Neural progenitor cell (in vitro differentiated cells): ENCODE measurements around the gene SIRT6. TPM values are rescaled to one million over a fixed set of nuclear protein-coding genes. Genes with fewer than 3 reads are reported as not detected.

Experiments used
- DNase-seq: peaks from one replicate; pipeline ENCODE4 v3.0.0-alpha.2; 2016; ENCODE audit warnings: low spot score
- H2AFZ ChIP-seq: fragments of 200-600 bp; sonication (generic); replicated peaks from 2 replicates; pipeline ENCODE4 v1.6.1; 2016; ENCODE audit warnings: antibody characterized with exemption
- H3F3A ChIP-seq: fragments of 200-600 bp; sonication (generic); 2 replicates; pipeline ENCODE4 v1.6.1; 2016; ENCODE audit warnings: antibody characterized with exemption, low read depth
- H3K27ac ChIP-seq: fragments of 200-600 bp; sonication (generic); 2 replicates; pipeline ENCODE4 v1.5.1; 2016; ENCODE audit warnings: mild to moderate bottlenecking
- H3K27me3 ChIP-seq: fragments of 200-600 bp; sonication (generic); 2 replicates; pipeline ENCODE4 v1.6.1; 2016; ENCODE audit warnings: mild to moderate bottlenecking, moderate library complexity
- H3K36me3 ChIP-seq: fragments of 200-600 bp; sonication (generic); 2 replicates; pipeline ENCODE4 v1.5.1; 2016
- H3K4me1 ChIP-seq: fragments of 200-600 bp; sonication (generic); 2 replicates; pipeline ENCODE4 v1.6.1; 2016; ENCODE audit warnings: mixed run types
- H3K4me2 ChIP-seq: fragments of 200-600 bp; sonication (generic); 2 replicates; pipeline ENCODE4 v1.6.1; 2016
- H3K4me3 ChIP-seq: fragments of 200-600 bp; sonication (generic); 2 replicates; pipeline ENCODE4 v1.5.1; 2016
- H3K79me2 ChIP-seq: fragments of 200-600 bp; sonication (generic); 2 replicates; pipeline ENCODE4 v1.6.1; 2016; ENCODE audit warnings: low read depth
- H3K9ac ChIP-seq: fragments of 200-600 bp; sonication (generic); 2 replicates; pipeline ENCODE4 v1.6.1; 2016
- H3K9me3 ChIP-seq: fragments of 200-600 bp; sonication (generic); 2 replicates; pipeline ENCODE4 v1.5.1; 2016; ENCODE audit warnings: low read depth
- H4K20me1 ChIP-seq: fragments of 200-600 bp; sonication (generic); 2 replicates; pipeline ENCODE4 v1.6.1; 2016; ENCODE audit warnings: low read depth
- H3K27ac Mint-ChIP-seq: 3 replicates; pipeline ENCODE4 v1.8.0; 2021; ENCODE audit warnings: mixed read lengths
- H3K27me3 Mint-ChIP-seq: 2 replicates; pipeline ENCODE4 v1.8.0; 2022; ENCODE audit warnings: low read depth, mild to moderate bottlenecking, inconsistent platforms, moderate library complexity, mixed read lengths; ENCODE audit not compliant: insufficient read depth
- H3K36me3 Mint-ChIP-seq: 3 replicates; pipeline ENCODE4 v1.8.0; 2021; ENCODE audit warnings: mixed read lengths
- H3K4me1 Mint-ChIP-seq: 3 replicates; pipeline ENCODE4 v1.8.0; 2021; ENCODE audit warnings: mixed read lengths
- H3K4me3 Mint-ChIP-seq: 3 replicates; pipeline ENCODE4 v1.8.0; 2021; ENCODE audit warnings: mild to moderate bottlenecking, moderate library complexity, mixed read lengths
- H3K9me3 Mint-ChIP-seq: 3 replicates; pipeline ENCODE4 v1.8.0; 2020; ENCODE audit warnings: mixed read lengths
- CTCF ChIP-seq: fragments of 200-600 bp; sonication (generic); IDR thresholded peaks from 2 replicates; pipeline ENCODE4 v1.5.1; 2017; ENCODE audit warnings: antibody characterized with exemption, mild to moderate bottlenecking
- EZH2 ChIP-seq: fragments of 200-600 bp; sonication (generic); IDR thresholded peaks from 2 replicates; pipeline ENCODE4 v1.6.1; 2017; ENCODE audit warnings: antibody characterized with exemption, mild to moderate bottlenecking, moderate library complexity
- EZH2phosphoT487 ChIP-seq: fragments of 200-600 bp; sonication (generic); IDR thresholded peaks from 2 replicates; pipeline ENCODE4 v1.6.1; 2017; ENCODE audit warnings: antibody characterized with exemption
- total RNA-seq: library from RNA; depleted of rRNA; stranded (reverse); fragments of >200 nt; gene quantifications from 2 replicates; pipeline ENCODE4 v1.2.3, GENCODE V29; 2015; ENCODE audit warnings: low replicate concordance

The SIRT6 gene
- total RNA-seq, 1 donor from 2014 or later, result 20.1 TPM

GRCh38 chr19:4199699-4200293 is 17.4 kb upstream of the SIRT6 start:
- peaks cover 14% of the 10 kb centered on the region for H3F3A ChIP-seq
- H4K20me1 ChIP-seq, result no peaks in the 10 kb centered on the region
- peaks cover 70% of the 10 kb centered on the region for H3K27me3 ChIP-seq
- DNase-seq, result peak; percentile 37
- no peaks in the 10 kb centered on the region for H3K9me3 ChIP-seq
- Mint-ChIP-seq H3K36me3 (peaks cover 2% of the 10 kb centered on the region), H3K27me3 (peaks cover 38% of the 10 kb centered on the region), H3K4me3 (no peak overlapping the region), H3K27ac (no peak overlapping the region), H3K4me1 (peaks cover 8% of the 10 kb centered on the region), H3K9me3 (peaks cover 12% of the 10 kb centered on the region)
- no peaks in the 10 kb centered on the region for H3K79me2 ChIP-seq
- no peaks in the 10 kb centered on the region for H3K36me3 ChIP-seq
- H3K4me1 ChIP-seq, result no peaks in the 10 kb centered on the region
- TF ChIP-seq CTCF (peak; percentile 37), EZH2 (no peak)
- no peak overlapping the region for H3K4me3 ChIP-seq
- no peak overlapping the region for H3K9ac ChIP-seq
- no peak overlapping the region for H3K4me2 ChIP-seq
- H2AFZ ChIP-seq, result no peak overlapping the region
- H3K27ac ChIP-seq, result no peak overlapping the region

- no peak overlapping the region for H3K27ac Mint-ChIP-seq
- H3K27ac ChIP-seq, result no peak overlapping the region
- H3K27me3 Mint-ChIP-seq, result peaks cover 43% of the 10 kb centered on the region
Measured at GRCh38 chr19:4198467-4199126, 16.2 kb upstream of the SIRT6 start.

GRCh38 chr19:4197625-4198466 is 15.5 kb upstream of the SIRT6 start:
- Histone ChIP-seq H3K4me2 (peak overlapping the region; percentile 72), H3K79me2 (no peaks in the 10 kb centered on the region), H3F3A (peaks cover 14% of the 10 kb centered on the region), H3K27me3 (peaks cover 81% of the 10 kb centered on the region), H2AFZ (peak overlapping the region; percentile 55), H3K36me3 (no peaks in the 10 kb centered on the region), H3K27ac (no peak overlapping the region), H3K4me1 (no peaks in the 10 kb centered on the region), H3K4me3 (peak overlapping the region; percentile 59), H3K9me3 (no peaks in the 10 kb centered on the region), H4K20me1 (no peaks in the 10 kb centered on the region), H3K9ac (no peak overlapping the region)
- Mint-ChIP-seq H3K4me1 (peaks cover 12% of the 10 kb centered on the region), H3K4me3 (peak overlapping the region; percentile 72), H3K27me3 (peaks cover 43% of the 10 kb centered on the region), H3K27ac (no peak overlapping the region), H3K36me3 (peaks cover 2% of the 10 kb centered on the region), H3K9me3 (peaks cover 12% of the 10 kb centered on the region)
- DNase-seq, result peak; percentile 74
- TF ChIP-seq EZH2 (peak; percentile 47), CTCF (no peak)

More at GRCh38 chr19:4198467-4199126, 16.2 kb upstream of the SIRT6 start:
- Mint-ChIP-seq H3K4me3 (peak overlapping the region; percentile 31), H3K36me3 (peaks cover 2% of the 10 kb centered on the region), H3K4me1 (peaks cover 10% of the 10 kb centered on the region), H3K9me3 (peaks cover 12% of the 10 kb centered on the region)
- no peaks in the 10 kb centered on the region for H4K20me1 ChIP-seq
- no peaks in the 10 kb centered on the region for H3K9me3 ChIP-seq
- peak overlapping the region; percentile 59 for H3K4me3 ChIP-seq
- DNase-seq, result no peak
- TF ChIP-seq EZH2phosphoT487 (peak; percentile 32), EZH2 (peak; percentile 73), CTCF (no peak)
- no peaks in the 10 kb centered on the region for H3K4me1 ChIP-seq
- no peaks in the 10 kb centered on the region for H3K36me3 ChIP-seq
- no peak overlapping the region for H3K9ac ChIP-seq
- no peaks in the 10 kb centered on the region for H3K79me2 ChIP-seq
- peaks cover 81% of the 10 kb centered on the region for H3K27me3 ChIP-seq
- H3K4me2 ChIP-seq, result peak overlapping the region; percentile 72
- peak overlapping the region; percentile 55 for H2AFZ ChIP-seq
- peaks cover 14% of the 10 kb centered on the region for H3F3A ChIP-seq
